GM23338 (cell line): Measurements from ENCODE around the gene NOC2L. TPM values are rescaled to one million over a fixed set of nuclear protein-coding genes. Genes with fewer than 3 reads are reported as not detected.
A peak's percentile ranks its signal among the peaks of the same experiment; 100 is the strongest.

ENCODE experiments used
- ATAC-seq: fragments of 200-7000 bp; cut with Tn5 transposase; 3 replicates; pipeline ENCODE4 v1.9.1; 2020
- DNase-seq: peaks from one replicate; pipeline ENCODE4 v3.0.0-alpha.2; 2015; ENCODE audit warnings: low spot score
- H2AFZ ChIP-seq: fragments of 200-600 bp; sonication (generic); 2 replicates; pipeline ENCODE4 v1.8.0; 2016; ENCODE audit warnings: antibody characterized with exemption, mild to moderate bottlenecking, moderate library complexity
- H3F3A ChIP-seq: fragments of 200-600 bp; sonication (generic); replicated peaks from 2 replicates; pipeline ENCODE4 v1.8.0; 2017; ENCODE audit warnings: antibody characterized with exemption, mixed run types, low read depth
- H3K27ac ChIP-seq: fragments of 200-600 bp; sonication (generic); 2 replicates; pipeline ENCODE4 v1.6.1; 2016; ENCODE audit warnings: low read depth
- H3K27me3 ChIP-seq: fragments of 200-600 bp; sonication (generic); 2 replicates; pipeline ENCODE4 v1.8.0; 2016; ENCODE audit warnings: mild to moderate bottlenecking, mixed run types, moderate library complexity; ENCODE audit not compliant: insufficient read depth
- H3K36me3 ChIP-seq: fragments of 200-600 bp; sonication (generic); 2 replicates; pipeline ENCODE4 v1.8.0; 2016; ENCODE audit warnings: mild to moderate bottlenecking; ENCODE audit not compliant: insufficient read depth
- H3K4me1 ChIP-seq: fragments of 200-600 bp; sonication (generic); 2 replicates; pipeline ENCODE4 v1.8.0; 2016; ENCODE audit warnings: mild to moderate bottlenecking, moderate library complexity; ENCODE audit not compliant: insufficient read depth
- H3K4me2 ChIP-seq: fragments of 200-600 bp; sonication (generic); 2 replicates; pipeline ENCODE4 v1.7.1; 2017; ENCODE audit warnings: mixed run types
- H3K4me3 ChIP-seq: fragments of 200-600 bp; sonication (generic); 2 replicates; pipeline ENCODE4 v1.6.1; 2016; ENCODE audit warnings: mixed run types
- H3K79me2 ChIP-seq: fragments of 200-600 bp; sonication (generic); replicated peaks from 2 replicates; pipeline ENCODE4 v1.8.0; 2017; ENCODE audit warnings: mild to moderate bottlenecking; ENCODE audit not compliant: insufficient read depth
- H3K9me2 ChIP-seq: fragments of 200-600 bp; sonication (generic); 2 replicates; pipeline ENCODE4 v1.8.0; 2017; ENCODE audit not compliant: insufficient read depth
- H4K20me1 ChIP-seq: fragments of 200-600 bp; sonication (generic); replicated peaks from 2 replicates; pipeline ENCODE4 v1.8.0; 2017; ENCODE audit warnings: mild to moderate bottlenecking; ENCODE audit not compliant: insufficient read depth
- H3K27ac Mint-ChIP-seq: 2 replicates; pipeline ENCODE4 v1.8.0; 2020; ENCODE audit warnings: inconsistent platforms, mild to moderate bottlenecking, moderate library complexity, mixed read lengths
- H3K27me3 Mint-ChIP-seq: 3 replicates; pipeline ENCODE4 v1.8.0; 2022; ENCODE audit warnings: low read depth, mild to moderate bottlenecking, moderate library complexity, mixed read lengths, inconsistent platforms; ENCODE audit not compliant: insufficient read depth, poor library complexity
- H3K36me3 Mint-ChIP-seq: 3 replicates; pipeline ENCODE4 v1.8.0; 2021; ENCODE audit warnings: low read depth, mild to moderate bottlenecking, inconsistent platforms, moderate library complexity, mixed read lengths
- H3K4me1 Mint-ChIP-seq: 3 replicates; pipeline ENCODE4 v1.8.0; 2020; ENCODE audit warnings: mild to moderate bottlenecking, inconsistent platforms, mixed read lengths
- H3K4me3 Mint-ChIP-seq: 3 replicates; pipeline ENCODE4 v1.8.0; 2021; ENCODE audit warnings: moderate library complexity, mild to moderate bottlenecking, inconsistent platforms, mixed read lengths
- H3K9me3 Mint-ChIP-seq: 3 replicates; pipeline ENCODE4 v1.8.0; 2020; ENCODE audit warnings: moderate library complexity, mild to moderate bottlenecking, inconsistent platforms, mixed read lengths
- EZH2phosphoT487 ChIP-seq: fragments of 200-600 bp; sonication (generic); IDR thresholded peaks from one replicate; pipeline ENCODE4 v1.8.1; 2018; ENCODE audit warnings: antibody characterized with exemption; ENCODE audit not compliant: unreplicated experiment
- JUNB ChIP-seq: IDR thresholded peaks from one replicate; pipeline ENCODE4 v1.6.1; 2016; ENCODE audit warnings: antibody characterized with exemption; ENCODE audit not compliant: unreplicated experiment
- ZNF114 ChIP-seq: fragments of 250-450 bp; sonication (Bioruptor Pico); IDR thresholded peaks from 2 replicates; pipeline ENCODE4 v1.5.0; 2020; ENCODE audit warnings: mild to moderate bottlenecking, moderate library complexity
- ZNF331 ChIP-seq: fragments of 250-450 bp; sonication (Bioruptor Pico); IDR thresholded peaks from 2 replicates; pipeline ENCODE4 v1.5.0; 2020; ENCODE audit warnings: low read depth, mild to moderate bottlenecking, moderate library complexity
- polyA plus RNA-seq: library from polyadenylated mRNA; unstranded; fragments of >200 nt; fragmentation: Nextera tagmentation; extraction: Ambion mirVana; gene quantifications from 2 replicates; pipeline ENCODE4 v1.2.1, GENCODE V29; 2016
- total RNA-seq: library from RNA; depleted of rRNA; stranded (reverse); fragments of >200 nt; shearing (Covaris generic); gene quantifications from 2 replicates; pipeline ENCODE4 v1.2.3, GENCODE V29; 2014
- TF ChIP-seq, protein P1 (sequence below): fragments of 250-450 bp; sonication (Bioruptor Pico); IDR thresholded peaks from 2 replicates; pipeline ENCODE4 v1.5.0; 2020; ENCODE audit warnings: mild to moderate bottlenecking, moderate library complexity
- TF ChIP-seq, protein P2 (sequence below): IDR thresholded peaks from one replicate; pipeline ENCODE4 v1.6.1; 2018; ENCODE audit warnings: antibody characterized with exemption; ENCODE audit not compliant: unreplicated experiment

Gene NOC2L
- total and polyA plus RNA-seq, 2 experiments from 2014 or later = 79.3 to 125 TPM

- no peak overlapping the region; the same call in 1 of the 2 replicates for H3K4me3 ChIP-seq
- TF ChIP-seq ZNF114 (CRISPR knock-in tag) (no peak), ZNF331 (CRISPR knock-in tag) (no peak), EZH2phosphoT487 (no peak), JUNB (no peak)
- TF ChIP-seq, protein P1, sequence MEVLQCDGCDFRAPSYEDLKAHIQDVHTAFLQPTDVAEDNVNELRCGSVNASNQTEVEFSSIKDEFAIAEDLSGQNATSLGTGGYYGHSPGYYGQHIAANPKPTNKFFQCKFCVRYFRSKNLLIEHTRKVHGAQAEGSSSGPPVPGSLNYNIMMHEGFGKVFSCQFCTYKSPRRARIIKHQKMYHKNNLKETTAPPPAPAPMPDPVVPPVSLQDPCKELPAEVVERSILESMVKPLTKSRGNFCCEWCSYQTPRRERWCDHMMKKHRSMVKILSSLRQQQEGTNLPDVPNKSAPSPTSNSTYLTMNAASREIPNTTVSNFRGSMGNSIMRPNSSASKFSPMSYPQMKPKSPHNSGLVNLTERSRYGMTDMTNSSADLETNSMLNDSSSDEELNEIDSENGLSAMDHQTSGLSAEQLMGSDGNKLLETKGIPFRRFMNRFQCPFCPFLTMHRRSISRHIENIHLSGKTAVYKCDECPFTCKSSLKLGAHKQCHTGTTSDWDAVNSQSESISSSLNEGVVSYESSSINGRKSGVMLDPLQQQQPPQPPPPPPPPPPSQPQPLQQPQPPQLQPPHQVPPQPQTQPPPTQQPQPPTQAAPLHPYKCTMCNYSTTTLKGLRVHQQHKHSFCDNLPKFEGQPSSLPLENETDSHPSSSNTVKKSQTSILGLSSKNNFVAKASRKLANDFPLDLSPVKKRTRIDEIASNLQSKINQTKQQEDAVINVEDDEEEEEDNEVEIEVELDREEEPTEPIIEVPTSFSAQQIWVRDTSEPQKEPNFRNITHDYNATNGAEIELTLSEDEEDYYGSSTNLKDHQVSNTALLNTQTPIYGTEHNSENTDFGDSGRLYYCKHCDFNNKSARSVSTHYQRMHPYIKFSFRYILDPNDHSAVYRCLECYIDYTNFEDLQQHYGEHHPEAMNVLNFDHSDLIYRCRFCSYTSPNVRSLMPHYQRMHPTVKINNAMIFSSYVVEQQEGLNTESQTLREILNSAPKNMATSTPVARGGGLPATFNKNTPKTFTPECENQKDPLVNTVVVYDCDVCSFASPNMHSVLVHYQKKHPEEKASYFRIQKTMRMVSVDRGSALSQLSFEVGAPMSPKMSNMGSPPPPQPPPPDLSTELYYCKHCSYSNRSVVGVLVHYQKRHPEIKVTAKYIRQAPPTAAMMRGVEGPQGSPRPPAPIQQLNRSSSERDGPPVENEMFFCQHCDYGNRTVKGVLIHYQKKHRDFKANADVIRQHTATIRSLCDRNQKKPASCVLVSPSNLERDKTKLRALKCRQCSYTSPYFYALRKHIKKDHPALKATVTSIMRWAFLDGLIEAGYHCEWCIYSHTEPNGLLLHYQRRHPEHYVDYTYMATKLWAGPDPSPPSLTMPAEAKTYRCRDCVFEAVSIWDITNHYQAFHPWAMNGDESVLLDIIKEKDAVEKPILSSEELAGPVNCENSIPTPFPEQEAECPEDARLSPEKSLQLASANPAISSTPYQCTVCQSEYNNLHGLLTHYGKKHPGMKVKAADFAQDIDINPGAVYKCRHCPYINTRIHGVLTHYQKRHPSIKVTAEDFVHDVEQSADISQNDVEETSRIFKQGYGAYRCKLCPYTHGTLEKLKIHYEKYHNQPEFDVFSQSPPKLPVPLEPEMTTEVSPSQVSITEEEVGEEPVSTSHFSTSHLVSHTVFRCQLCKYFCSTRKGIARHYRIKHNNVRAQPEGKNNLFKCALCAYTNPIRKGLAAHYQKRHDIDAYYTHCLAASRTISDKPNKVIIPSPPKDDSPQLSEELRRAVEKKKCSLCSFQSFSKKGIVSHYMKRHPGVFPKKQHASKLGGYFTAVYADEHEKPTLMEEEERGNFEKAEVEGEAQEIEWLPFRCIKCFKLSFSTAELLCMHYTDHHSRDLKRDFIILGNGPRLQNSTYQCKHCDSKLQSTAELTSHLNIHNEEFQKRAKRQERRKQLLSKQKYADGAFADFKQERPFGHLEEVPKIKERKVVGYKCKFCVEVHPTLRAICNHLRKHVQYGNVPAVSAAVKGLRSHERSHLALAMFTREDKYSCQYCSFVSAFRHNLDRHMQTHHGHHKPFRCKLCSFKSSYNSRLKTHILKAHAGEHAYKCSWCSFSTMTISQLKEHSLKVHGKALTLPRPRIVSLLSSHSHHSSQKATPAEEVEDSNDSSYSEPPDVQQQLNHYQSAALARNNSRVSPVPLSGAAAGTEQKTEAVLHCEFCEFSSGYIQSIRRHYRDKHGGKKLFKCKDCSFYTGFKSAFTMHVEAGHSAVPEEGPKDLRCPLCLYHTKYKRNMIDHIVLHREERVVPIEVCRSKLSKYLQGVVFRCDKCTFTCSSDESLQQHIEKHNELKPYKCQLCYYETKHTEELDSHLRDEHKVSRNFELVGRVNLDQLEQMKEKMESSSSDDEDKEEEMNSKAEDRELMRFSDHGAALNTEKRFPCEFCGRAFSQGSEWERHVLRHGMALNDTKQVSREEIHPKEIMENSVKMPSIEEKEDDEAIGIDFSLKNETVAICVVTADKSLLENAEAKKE (CRISPR knock-in tag) = no peak
- TF ChIP-seq, protein P2, sequence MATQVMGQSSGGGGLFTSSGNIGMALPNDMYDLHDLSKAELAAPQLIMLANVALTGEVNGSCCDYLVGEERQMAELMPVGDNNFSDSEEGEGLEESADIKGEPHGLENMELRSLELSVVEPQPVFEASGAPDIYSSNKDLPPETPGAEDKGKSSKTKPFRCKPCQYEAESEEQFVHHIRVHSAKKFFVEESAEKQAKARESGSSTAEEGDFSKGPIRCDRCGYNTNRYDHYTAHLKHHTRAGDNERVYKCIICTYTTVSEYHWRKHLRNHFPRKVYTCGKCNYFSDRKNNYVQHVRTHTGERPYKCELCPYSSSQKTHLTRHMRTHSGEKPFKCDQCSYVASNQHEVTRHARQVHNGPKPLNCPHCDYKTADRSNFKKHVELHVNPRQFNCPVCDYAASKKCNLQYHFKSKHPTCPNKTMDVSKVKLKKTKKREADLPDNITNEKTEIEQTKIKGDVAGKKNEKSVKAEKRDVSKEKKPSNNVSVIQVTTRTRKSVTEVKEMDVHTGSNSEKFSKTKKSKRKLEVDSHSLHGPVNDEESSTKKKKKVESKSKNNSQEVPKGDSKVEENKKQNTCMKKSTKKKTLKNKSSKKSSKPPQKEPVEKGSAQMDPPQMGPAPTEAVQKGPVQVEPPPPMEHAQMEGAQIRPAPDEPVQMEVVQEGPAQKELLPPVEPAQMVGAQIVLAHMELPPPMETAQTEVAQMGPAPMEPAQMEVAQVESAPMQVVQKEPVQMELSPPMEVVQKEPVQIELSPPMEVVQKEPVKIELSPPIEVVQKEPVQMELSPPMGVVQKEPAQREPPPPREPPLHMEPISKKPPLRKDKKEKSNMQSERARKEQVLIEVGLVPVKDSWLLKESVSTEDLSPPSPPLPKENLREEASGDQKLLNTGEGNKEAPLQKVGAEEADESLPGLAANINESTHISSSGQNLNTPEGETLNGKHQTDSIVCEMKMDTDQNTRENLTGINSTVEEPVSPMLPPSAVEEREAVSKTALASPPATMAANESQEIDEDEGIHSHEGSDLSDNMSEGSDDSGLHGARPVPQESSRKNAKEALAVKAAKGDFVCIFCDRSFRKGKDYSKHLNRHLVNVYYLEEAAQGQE = no peak
- ATAC-seq (no peak), DNase-seq (no peak)
- H3K9me2 ChIP-seq = no peaks in the 10 kb centered on the region
- H3K4me2 ChIP-seq = peak overlapping the region; percentile 71
- Mint-ChIP-seq H3K36me3 (no peaks in the 10 kb centered on the region), H3K9me3 (no peaks in the 10 kb centered on the region), H3K27ac (no peak overlapping the region), H3K4me3 (no peak overlapping the region), H3K27me3 (peaks cover 43% of the 10 kb centered on the region), H3K4me1 (peaks cover 4% of the 10 kb centered on the region)
- H3K27me3 ChIP-seq = peaks cover 40% of the 10 kb centered on the region
- H3F3A ChIP-seq = peaks cover 7% of the 10 kb centered on the region
- H3K4me1 ChIP-seq = no peaks in the 10 kb centered on the region; the same call in 1 of the 2 replicates
- 0 out of 2 replicates have a peak, but pooled peaks cover 2% of the 10 kb centered on the region for H4K20me1 ChIP-seq
- H3K79me2 ChIP-seq = no peaks in the 10 kb centered on the region
- no peak overlapping the region for H3K27ac ChIP-seq
- H2AFZ ChIP-seq = no peak overlapping the region
- no peaks in the 10 kb centered on the region for H3K36me3 ChIP-seq
Measured at GRCh38 chr1:970973-971730, 12.1 kb upstream of the NOC2L start.
